IgD-negative memory B cell (primary cell): Measurements from ENCODE around the gene ACVR1. TPM values are rescaled to one million over a fixed set of nuclear protein-coding genes. Genes with fewer than 3 reads are reported as not detected.
A peak's percentile ranks its signal among the peaks of the same experiment; 100 is the strongest.

Experiments used
- H3K27ac Mint-ChIP-seq, 3 donors: one replicate each; pipeline ENCODE4 v1.8.0; 2020 to 2022; ENCODE audit warnings: mild to moderate bottlenecking in 3 of 3, mixed read lengths in 3 of 3, moderate library complexity in 1 of 3
- H3K27me3 Mint-ChIP-seq: one replicate; pipeline ENCODE4 v1.8.0; 2021; ENCODE audit warnings: mixed read lengths
- H3K36me3 Mint-ChIP-seq: one replicate; pipeline ENCODE4 v1.8.0; 2020; ENCODE audit warnings: mild to moderate bottlenecking, mixed read lengths
- H3K4me1 Mint-ChIP-seq, 3 donors: one replicate each; pipeline ENCODE4 v1.8.0; 2020 to 2022; ENCODE audit warnings: mixed read lengths in 3 of 3, mild to moderate bottlenecking in 1 of 3
- H3K4me3 Mint-ChIP-seq, 4 donors: one replicate each; pipeline ENCODE4 v1.8.0; 2020 to 2022; ENCODE audit warnings: mild to moderate bottlenecking in 4 of 4, mixed read lengths in 4 of 4, moderate library complexity in 3 of 4
- H3K9me3 Mint-ChIP-seq, 3 donors: one replicate each; pipeline ENCODE4 v1.8.0; 2020 to 2021; ENCODE audit warnings: mixed read lengths in 3 of 3, mild to moderate bottlenecking in 1 of 3
- polyA plus RNA-seq: library from polyadenylated mRNA; unstranded; fragments of 300-500 nt; fragmentation: Illumina TruSeq; gene quantifications from one replicate; pipeline ENCODE4 v1.2.3, GENCODE V29; 2021

The ACVR1 gene
- polyA plus RNA-seq, 1 donor from 2014 or later, result 2.7 TPM

DNA sequence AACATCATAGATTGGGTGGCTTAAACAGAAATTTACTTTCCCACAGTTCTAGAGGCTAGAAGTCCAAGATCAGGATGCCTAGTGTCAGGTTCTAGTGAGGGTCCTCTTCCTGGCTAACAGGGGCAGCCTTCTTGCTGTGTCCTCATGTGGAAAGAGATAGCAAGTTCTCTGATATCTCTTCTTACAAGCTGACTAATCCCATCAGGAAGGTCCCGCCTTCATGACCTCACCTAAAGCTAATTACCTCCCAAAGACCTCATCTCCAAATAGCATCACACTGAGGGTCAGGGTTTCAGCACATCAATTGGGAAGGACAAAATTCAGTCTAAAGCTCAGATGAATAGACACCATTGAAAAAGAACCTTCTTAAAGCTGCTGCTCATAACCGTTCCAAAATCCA lies 22.9 kb downstream of the ACVR1 start:
- no peaks in the 10 kb centered on the region for H3K9me3 Mint-ChIP-seq
- H3K4me3 Mint-ChIP-seq, result no peak overlapping the region
- no peak overlapping the region for H3K27ac Mint-ChIP-seq
- no peaks in the 10 kb centered on the region for H3K27me3 Mint-ChIP-seq
- peaks cover 4 to 5% (median 4%) of the 10 kb centered on the region in 3 donors for H3K4me1 Mint-ChIP-seq
- H3K36me3 Mint-ChIP-seq, result peaks cover 16% of the 10 kb centered on the region

DNA sequence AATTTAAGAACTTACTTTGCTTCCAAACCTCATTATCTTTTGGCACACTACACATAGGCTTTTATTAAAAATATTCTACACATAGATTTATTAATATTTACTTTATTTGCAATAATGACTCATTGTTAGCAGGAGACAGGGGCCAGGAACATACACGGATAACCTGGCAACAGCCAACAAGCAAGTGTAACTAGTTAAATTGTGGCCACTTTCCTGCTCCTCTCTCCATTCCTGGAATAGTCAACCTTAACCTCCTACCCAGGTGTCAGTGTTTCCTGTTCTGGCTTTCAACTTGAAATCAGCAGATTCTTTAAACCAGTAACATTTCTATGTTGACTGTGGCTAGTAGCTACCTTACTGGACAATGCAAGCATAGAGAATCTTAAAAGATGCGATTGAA lies 26.5 kb downstream of the ACVR1 start:
- H3K27ac Mint-ChIP-seq, result no peak overlapping the region
- no peaks in the 10 kb centered on the region for H3K27me3 Mint-ChIP-seq
- H3K36me3 Mint-ChIP-seq, result peaks cover 12% of the 10 kb centered on the region
- peaks cover 4 to 9% (median 7%) of the 10 kb centered on the region in 3 donors for H3K4me1 Mint-ChIP-seq
- H3K4me3 Mint-ChIP-seq, result no peak overlapping the region
- H3K9me3 Mint-ChIP-seq, result no peaks in the 10 kb centered on the region

DNA sequence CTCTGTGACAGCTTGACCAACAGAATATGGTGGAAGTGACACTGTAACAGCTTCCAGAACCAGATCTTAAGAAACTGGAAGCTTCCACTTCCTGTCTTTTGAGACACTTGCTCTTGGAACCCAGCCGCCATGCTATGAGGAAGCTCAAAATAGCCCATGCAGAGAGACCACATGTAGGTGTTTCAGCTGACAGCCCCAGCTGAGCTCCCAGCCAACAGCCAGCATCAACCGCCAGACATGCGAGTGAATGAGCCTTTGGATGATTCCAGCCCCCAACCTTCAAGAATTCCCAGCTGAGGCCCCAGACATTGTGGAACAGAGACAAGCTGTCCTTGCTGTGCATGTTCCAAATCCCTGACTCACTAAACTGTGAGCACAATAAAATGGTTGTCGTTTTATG lies 27.9 kb downstream of the ACVR1 start:
- no peak overlapping the region for H3K4me3 Mint-ChIP-seq
- no peaks in the 10 kb centered on the region for H3K9me3 Mint-ChIP-seq
- H3K27ac Mint-ChIP-seq, result no peak overlapping the region
- peaks cover 12% of the 10 kb centered on the region for H3K36me3 Mint-ChIP-seq
- no peaks in the 10 kb centered on the region for H3K27me3 Mint-ChIP-seq
- peaks cover 1 to 10% (median 6%) of the 10 kb centered on the region in 3 donors for H3K4me1 Mint-ChIP-seq

GRCh38 chr2:157845081-157845480 lies 31.0 kb downstream of the ACVR1 start:
- Mint-ChIP-seq H3K4me3 (no peak overlapping the region), H3K27me3 (no peaks in the 10 kb centered on the region), H3K9me3 (no peaks in the 10 kb centered on the region), H3K4me1 (peaks cover 1 to 11% (median 6%) of the 10 kb centered on the region in 3 donors), H3K27ac (no peak overlapping the region), H3K36me3 (peaks cover 8% of the 10 kb centered on the region)

DNA sequence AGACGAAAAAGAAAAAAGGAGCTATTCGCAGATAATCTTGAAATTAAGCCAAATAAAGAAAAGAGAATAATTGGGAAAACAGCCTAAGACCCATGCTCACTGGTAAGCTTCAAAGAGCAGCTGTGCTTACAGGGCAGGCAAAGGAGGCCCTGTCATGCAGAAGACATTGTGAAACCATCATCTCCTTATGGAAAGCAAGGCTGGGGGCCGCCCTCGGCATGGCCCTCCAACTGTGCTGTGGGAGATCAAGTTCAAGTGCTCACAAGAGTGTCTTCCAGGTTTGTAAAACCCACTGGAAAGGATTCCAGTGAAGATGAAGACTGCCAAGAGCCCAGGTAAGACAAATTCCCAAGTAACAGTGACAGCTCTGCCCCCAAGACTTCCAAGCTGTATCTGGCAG lies 32.2 kb downstream of the ACVR1 start:
- Mint-ChIP-seq H3K4me1 (peaks cover 5 to 15% (median 8%) of the 10 kb centered on the region in 3 donors), H3K4me3 (no peak overlapping the region), H3K36me3 (peaks cover 11% of the 10 kb centered on the region), H3K27ac (no peak overlapping the region), H3K9me3 (no peaks in the 10 kb centered on the region), H3K27me3 (no peaks in the 10 kb centered on the region)

DNA sequence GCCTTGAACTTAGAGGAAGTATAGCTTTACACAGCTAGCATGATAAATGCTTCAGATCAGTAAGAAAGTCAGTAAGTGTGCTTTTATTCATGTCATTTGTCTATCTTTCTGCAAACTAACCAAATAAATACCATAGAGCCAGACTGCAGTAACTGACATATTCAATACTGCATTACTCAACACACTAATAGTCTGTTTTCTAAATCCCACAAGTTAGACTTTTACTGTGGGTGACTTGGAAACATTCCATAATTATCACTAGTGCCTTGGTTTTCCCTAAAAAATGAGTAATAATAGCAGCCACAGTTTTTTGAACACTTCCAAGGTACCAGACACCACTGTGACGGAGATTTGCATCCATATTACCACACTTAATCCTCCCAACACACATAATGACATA lies 33.0 kb downstream of the ACVR1 start:
- Mint-ChIP-seq H3K4me3 (no peak overlapping the region), H3K27ac (no peak overlapping the region), H3K36me3 (peaks cover 12% of the 10 kb centered on the region), H3K4me1 (peaks cover 5 to 15% (median 9%) of the 10 kb centered on the region in 3 donors), H3K27me3 (no peaks in the 10 kb centered on the region), H3K9me3 (no peaks in the 10 kb centered on the region)

DNA sequence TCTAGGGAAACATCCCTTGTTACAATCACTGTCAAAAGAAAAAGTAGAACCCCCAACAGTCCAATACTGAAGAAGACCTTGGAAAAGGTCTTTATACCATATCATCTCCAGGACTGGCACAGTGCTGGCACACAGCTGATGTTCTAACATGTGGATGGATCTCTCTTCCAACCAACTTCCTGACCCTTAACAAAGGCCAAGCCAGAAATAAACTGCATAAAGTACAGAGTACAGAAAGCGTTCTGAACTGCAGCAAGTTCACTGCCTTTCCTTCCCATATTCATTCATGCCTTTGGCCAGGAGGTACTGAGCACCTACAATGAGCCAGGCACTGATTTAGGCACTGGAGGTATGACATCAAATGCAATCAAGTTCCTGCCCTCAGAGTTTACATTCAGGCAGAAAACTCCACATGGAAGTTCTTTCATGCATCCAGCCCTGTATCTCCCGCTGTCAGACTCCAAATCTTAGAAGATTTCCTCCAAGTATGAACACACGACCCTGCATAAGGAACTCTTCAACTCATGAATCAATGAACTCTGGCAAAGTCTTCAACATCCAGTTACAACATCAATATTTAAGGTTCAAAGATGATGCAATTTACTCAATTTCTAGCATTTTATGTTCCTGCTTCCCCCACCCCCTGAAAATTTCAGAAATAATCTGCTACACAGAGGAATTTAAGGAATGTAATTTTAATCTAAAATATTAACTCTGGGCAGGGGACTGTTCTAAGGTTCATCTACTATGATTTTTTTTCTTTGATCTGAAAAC lies 33.8 kb downstream of the ACVR1 start:
- no peak overlapping the region for H3K27ac Mint-ChIP-seq
- H3K27me3 Mint-ChIP-seq, result no peaks in the 10 kb centered on the region
- no peaks in the 10 kb centered on the region for H3K9me3 Mint-ChIP-seq
- peaks cover 14% of the 10 kb centered on the region for H3K36me3 Mint-ChIP-seq
- peaks cover 5 to 15% (median 9%) of the 10 kb centered on the region in 3 donors for H3K4me1 Mint-ChIP-seq
- no peak overlapping the region for H3K4me3 Mint-ChIP-seq

GRCh38 chr2:157841485-157841884 lies 34.6 kb downstream of the ACVR1 start:
- peaks cover 13% of the 10 kb centered on the region for H3K36me3 Mint-ChIP-seq
- H3K9me3 Mint-ChIP-seq, result no peaks in the 10 kb centered on the region
- no peaks in the 10 kb centered on the region for H3K27me3 Mint-ChIP-seq
- no peak overlapping the region for H3K4me3 Mint-ChIP-seq
- H3K27ac Mint-ChIP-seq, result peak overlapping the region in 1 of 3 donors; percentile 3
- peaks cover 3 to 15% (median 9%) of the 10 kb centered on the region in 3 donors for H3K4me1 Mint-ChIP-seq

DNA sequence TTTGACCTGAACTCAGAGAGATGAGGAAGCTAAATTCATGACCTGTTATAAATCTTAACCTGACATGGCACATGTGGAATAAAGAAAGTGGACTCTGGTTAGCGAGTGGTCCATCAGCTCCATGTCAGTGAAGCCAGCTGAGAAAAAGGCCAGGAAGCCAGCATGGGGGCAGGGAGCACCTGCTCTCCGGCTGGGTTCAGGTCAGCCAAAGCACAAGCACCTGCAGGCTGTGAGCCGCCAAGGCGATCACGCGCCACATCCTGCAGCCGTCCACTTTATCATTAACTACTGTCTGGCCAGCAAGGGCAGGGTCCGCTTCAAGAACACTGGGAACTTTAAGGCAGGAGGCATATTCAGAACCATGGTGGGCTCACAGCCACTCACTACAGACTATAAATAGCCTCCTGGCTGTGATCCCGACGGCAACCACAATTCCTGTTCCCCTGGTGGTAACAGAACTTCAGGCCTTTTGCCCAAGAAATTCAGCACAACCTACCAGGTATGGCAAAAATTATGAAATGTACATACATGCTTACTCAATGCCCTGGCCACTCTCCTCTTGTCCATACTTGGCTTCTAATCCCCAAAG lies 35.5 kb downstream of the ACVR1 start:
- Mint-ChIP-seq H3K27me3 (no peaks in the 10 kb centered on the region), H3K4me3 (peak overlapping the region in 1 of 4 donors; percentile 74), H3K9me3 (no peaks in the 10 kb centered on the region), H3K27ac (peak overlapping the region in 1 of 3 donors; percentile 3), H3K4me1 (peaks cover 3 to 15% (median 7%) of the 10 kb centered on the region in 3 donors), H3K36me3 (peaks cover 10% of the 10 kb centered on the region)

DNA sequence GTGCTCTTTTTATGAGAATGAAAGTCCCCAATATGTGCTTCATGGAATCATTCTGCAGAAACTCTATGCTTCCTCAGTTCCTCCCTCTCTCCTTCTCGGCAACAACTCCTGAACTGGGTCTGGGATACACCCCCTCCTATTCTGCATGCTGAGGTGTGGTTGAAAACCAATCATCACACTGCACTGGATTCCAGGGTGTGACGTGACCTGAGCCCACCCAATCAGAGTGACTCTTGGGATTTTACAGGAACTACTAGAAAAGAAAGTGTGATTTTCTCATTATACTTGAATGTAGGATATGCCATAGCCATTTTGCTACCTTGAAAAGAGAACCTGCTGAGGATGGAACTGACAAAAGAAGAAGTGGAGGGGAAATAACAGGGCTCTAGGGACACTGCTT lies 36.3 kb downstream of the ACVR1 start:
- Mint-ChIP-seq H3K4me1 (peaks cover 5 to 12% (median 6%) of the 10 kb centered on the region in 3 donors), H3K9me3 (no peaks in the 10 kb centered on the region), H3K4me3 (no peak overlapping the region), H3K27me3 (no peaks in the 10 kb centered on the region), H3K27ac (no peak overlapping the region), H3K36me3 (peaks cover 10% of the 10 kb centered on the region)

DNA sequence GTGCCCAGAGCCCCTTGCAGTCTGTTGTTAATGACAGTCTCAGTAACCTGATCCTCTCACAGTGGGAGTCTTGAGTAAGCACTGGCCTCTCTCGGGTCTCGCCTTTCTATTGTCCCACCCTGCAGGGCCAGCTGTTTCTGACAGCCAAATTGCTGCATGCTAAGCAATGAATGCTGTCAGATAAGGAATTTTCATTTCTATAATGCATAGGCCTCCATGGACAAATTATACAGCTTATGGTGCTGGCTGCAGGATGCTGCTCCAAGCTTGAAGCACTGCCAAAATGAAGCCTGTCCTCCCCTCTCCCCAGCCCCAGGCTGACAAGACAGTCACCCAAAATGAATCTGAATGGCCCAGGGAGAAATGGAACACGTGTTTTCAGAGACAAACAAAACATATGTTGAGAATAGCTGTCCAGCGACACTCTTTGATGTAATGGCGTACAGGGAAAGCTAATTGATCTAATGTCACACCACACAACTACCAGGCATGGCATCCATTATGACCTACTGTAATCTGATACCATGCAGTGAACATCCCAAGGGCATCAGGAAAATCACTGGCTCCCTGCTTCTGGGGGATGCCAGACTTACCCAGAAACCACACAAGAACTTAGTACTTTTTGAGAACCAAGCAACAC lies 36.8 kb downstream of the ACVR1 start:
- Mint-ChIP-seq H3K36me3 (peaks cover 10% of the 10 kb centered on the region), H3K27ac (no peak overlapping the region), H3K4me1 (peaks cover 5 to 12% (median 6%) of the 10 kb centered on the region in 3 donors), H3K4me3 (no peak overlapping the region), H3K9me3 (no peaks in the 10 kb centered on the region), H3K27me3 (no peaks in the 10 kb centered on the region)

DNA sequence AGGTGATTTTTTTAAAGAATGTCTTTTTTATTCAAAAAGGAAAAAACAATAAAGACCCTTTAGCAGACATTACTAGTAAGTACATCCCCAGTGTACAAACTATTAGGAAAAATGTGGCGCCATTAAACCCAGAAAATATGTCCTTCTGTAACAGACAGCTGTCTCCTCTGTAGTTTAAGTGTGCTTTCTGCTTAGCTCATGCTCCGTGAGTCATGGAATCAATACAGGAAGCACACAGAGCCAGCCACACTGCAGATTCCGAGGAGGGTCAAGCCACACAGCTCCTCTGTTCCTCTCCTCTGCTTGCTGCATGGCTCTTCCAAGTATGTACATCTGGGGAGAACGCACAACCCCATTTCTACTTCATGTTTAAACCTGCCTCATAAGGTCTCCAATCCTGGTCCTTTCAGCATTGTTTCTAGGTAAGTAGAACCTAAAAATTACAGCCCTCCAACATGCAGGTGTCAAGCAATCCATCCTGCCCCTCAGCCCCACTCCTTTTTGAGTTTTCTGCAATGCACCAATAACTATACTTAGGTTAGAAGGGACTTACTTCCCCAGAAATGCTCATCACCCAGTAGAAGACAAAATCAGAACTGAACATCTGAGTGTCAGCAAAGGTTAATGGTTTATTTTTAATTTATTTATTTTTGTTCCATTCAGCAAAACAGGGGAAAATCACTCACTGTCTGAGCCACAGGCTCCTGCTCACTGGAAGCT lies 37.5 kb downstream of the ACVR1 start:
- Mint-ChIP-seq H3K27ac (no peak overlapping the region), H3K27me3 (no peaks in the 10 kb centered on the region), H3K4me1 (peaks cover 5 to 10% (median 6%) of the 10 kb centered on the region in 3 donors), H3K9me3 (no peaks in the 10 kb centered on the region), H3K4me3 (no peak overlapping the region), H3K36me3 (peaks cover 10% of the 10 kb centered on the region)

- H3K36me3 Mint-ChIP-seq, result peaks cover 10% of the 10 kb centered on the region
- no peak overlapping the region for H3K27ac Mint-ChIP-seq
- H3K4me1 Mint-ChIP-seq, result peaks cover 5 to 8% (median 6%) of the 10 kb centered on the region in 3 donors
- no peak overlapping the region for H3K4me3 Mint-ChIP-seq
- H3K27me3 Mint-ChIP-seq, result no peaks in the 10 kb centered on the region
- no peaks in the 10 kb centered on the region for H3K9me3 Mint-ChIP-seq
Observed at GRCh38 chr2:157837851-157838441, 38.2 kb downstream of the ACVR1 start.

DNA sequence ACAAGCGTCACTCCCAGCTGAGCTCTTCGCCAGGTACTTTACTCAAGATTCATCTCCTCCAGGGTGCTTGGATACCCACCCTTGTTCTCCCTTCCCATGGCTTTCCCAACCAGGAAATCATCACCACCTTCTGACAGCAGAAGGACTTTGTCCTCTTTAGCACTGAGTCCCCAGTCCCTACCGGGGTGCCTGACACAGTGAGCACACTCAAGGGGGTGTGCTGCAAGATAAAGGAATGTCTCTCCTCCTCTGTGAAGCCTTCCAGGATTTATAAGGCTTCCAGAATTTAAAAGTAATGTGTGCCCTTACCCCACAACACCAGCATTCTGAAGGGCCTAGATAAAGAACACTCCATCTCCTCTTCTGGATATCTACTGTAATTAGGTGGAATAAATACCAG lies 39.6 kb downstream of the ACVR1 start:
- Mint-ChIP-seq H3K4me1 (peaks cover 5 to 8% (median 6%) of the 10 kb centered on the region in 3 donors), H3K36me3 (peaks cover 10% of the 10 kb centered on the region), H3K4me3 (no peak overlapping the region), H3K27ac (no peak overlapping the region), H3K9me3 (no peaks in the 10 kb centered on the region), H3K27me3 (no peaks in the 10 kb centered on the region)

DNA sequence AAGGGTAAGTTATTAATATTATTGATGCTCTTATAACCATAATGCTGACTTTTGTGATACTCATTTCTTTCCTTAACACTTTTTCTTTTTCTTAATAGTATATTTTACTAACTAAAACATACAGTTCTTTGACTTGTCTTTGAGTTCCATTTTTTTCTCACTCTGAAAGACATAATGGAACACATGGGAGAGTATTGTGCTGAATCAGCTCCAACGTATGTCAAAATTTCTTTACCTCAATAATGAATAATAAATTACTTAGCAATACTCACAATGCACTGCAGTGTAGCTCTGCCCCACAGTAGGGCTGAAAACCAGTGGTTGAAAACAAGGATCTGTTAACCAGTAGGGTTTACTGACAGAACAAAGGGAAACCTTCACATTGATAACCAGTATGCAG lies 40.7 kb downstream of the ACVR1 start:
- H3K4me1 Mint-ChIP-seq, result peaks cover 4 to 7% (median 6%) of the 10 kb centered on the region in 3 donors
- H3K36me3 Mint-ChIP-seq, result peaks cover 10% of the 10 kb centered on the region
- H3K9me3 Mint-ChIP-seq, result no peaks in the 10 kb centered on the region
- H3K4me3 Mint-ChIP-seq, result no peak overlapping the region
- H3K27ac Mint-ChIP-seq, result no peak overlapping the region
- no peaks in the 10 kb centered on the region for H3K27me3 Mint-ChIP-seq
